Mucosa of stomach (tissue), 1 donor: ENCODE data around the gene RAI14.

Experiments used
- H3K27me3 ChIP-seq: one replicate; pipeline ENCODE4 v1.7.0; 2013; ENCODE audit warnings: mild to moderate bottlenecking, low read length; ENCODE audit not compliant: control insufficient read depth, insufficient read depth
- H3K36me3 ChIP-seq: one replicate; pipeline ENCODE4 v1.7.0; 2013; ENCODE audit warnings: low read length; ENCODE audit not compliant: control insufficient read depth, insufficient read depth
- H3K4me1 ChIP-seq: one replicate; pipeline ENCODE4 v1.7.0; 2013; ENCODE audit warnings: mild to moderate bottlenecking, low read length; ENCODE audit not compliant: control insufficient read depth, insufficient read depth
- H3K4me3 ChIP-seq: one replicate; pipeline ENCODE4 v1.7.0; 2013; ENCODE audit warnings: low read length
- H3K9ac ChIP-seq: one replicate; pipeline ENCODE4 v1.7.0; 2013; ENCODE audit warnings: mild to moderate bottlenecking, low read length, moderate library complexity
- H3K9me3 ChIP-seq: one replicate; pipeline ENCODE4 v1.7.0; 2013; ENCODE audit warnings: mild to moderate bottlenecking, low read length, moderate library complexity; ENCODE audit not compliant: control insufficient read depth
- donor health status: Pancreatic carcinoma.

Gene RAI14

DNA sequence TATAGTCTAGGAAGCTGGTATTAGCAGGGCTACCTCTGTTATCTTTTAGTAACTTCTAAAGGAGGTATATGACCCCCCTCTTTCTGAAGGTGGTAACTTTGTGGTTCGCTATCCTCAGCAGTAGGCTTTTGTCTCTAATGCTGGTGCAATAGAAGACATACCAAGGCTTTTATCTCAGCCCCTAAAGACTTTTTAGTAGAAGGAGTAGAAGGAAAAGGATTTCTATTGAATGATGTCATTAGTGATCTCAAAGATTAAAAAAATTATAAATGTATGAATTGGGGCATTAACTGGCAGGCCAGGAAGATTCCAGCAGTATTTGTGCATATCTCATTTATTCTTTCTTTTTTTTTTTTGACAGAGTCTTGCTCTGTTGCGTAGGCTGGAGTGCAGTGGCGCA, 78.2 kb downstream of the RAI14 start:
- Histone ChIP-seq H3K9me3 (no peaks in the 10 kb centered on the region), H3K36me3 (no peaks in the 10 kb centered on the region), H3K4me3 (no peak overlapping the region), H3K27me3 (no peaks in the 10 kb centered on the region), H3K4me1 (peaks cover 8% of the 10 kb centered on the region), H3K9ac (no peak overlapping the region)

DNA sequence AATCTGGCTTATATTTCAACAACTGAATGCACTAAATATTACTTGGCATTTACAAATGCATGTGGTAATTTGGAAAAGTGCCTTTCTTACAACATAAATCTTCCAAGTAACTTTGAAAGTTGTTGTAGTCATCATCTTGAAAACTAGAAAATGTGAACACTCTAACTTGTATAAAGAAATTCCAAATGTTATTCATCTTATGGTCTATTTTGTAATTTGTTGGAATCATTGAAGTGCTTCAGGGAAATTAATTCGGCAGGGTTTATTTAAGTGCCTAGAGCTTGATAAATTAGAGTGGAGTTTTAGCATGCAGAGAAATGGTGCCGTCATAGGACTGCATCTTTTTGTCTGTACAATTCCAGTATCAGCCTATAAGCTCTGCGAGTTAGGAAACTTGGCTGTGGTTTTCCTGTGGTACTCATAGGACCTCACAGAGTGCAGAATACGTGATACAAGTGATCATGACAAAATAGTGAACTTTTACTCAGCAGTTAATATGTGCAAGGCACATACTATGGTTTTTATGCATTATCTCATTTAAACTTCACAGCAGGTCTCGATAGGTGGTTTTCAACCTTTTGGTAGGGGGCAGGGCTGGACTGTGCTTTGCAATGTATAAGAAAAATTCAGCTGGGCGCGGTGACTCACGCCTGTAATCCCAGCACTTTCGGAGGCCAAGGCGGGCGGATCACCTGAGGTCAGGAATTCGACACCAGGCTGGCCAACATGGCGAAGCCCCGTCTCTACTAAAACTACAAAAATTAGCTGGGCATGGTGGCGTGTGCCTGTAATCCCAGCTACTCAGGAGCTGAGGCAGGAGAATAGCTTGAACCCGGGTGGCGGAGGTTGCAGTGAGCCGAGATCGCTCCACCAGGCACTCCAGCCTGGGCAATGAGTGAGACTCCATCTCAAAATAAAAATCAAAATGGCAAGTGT, 79.6 kb downstream of the RAI14 start:
- Histone ChIP-seq H3K27me3 (no peaks in the 10 kb centered on the region), H3K4me3 (no peak overlapping the region), H3K9me3 (no peaks in the 10 kb centered on the region), H3K4me1 (peaks cover 8% of the 10 kb centered on the region), H3K9ac (no peak overlapping the region), H3K36me3 (no peaks in the 10 kb centered on the region)

DNA sequence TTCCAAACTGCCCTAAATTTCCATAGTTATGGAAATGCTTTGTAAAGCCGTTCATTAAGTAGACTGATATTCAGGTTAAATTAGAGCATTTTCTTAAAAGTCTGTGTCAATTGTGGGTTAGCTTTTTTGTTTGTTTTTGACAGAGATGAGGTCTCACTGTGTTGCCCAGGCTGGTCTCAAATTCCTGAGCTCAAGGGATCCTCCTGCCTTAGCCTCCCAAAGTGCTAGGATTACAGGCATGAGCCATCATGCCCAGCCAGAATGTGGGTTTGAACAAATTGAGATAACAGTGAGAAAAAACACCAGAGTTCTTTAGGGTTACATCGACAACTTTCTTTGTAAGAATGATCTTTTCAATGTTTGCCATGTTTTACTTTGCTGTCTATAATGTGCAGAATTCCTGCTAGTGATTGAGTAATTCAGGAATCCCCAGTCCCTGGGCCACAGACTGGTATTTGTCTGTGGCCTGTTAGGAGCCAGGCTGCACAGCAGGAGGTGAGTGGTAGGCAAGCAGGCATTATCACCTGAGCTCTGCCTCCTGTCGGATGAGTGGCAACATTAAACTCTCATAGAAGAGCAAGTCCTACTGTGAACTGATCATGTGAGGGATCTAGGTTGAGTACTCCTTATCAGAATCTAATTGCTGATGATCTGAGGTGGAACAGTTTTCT, 80.5 kb downstream of the RAI14 start:
- no peak overlapping the region for H3K4me3 ChIP-seq
- H3K9me3 ChIP-seq: no peaks in the 10 kb centered on the region
- peaks cover 5% of the 10 kb centered on the region for H3K4me1 ChIP-seq
- no peaks in the 10 kb centered on the region for H3K36me3 ChIP-seq
- no peaks in the 10 kb centered on the region for H3K27me3 ChIP-seq
- H3K9ac ChIP-seq: no peak overlapping the region

DNA sequence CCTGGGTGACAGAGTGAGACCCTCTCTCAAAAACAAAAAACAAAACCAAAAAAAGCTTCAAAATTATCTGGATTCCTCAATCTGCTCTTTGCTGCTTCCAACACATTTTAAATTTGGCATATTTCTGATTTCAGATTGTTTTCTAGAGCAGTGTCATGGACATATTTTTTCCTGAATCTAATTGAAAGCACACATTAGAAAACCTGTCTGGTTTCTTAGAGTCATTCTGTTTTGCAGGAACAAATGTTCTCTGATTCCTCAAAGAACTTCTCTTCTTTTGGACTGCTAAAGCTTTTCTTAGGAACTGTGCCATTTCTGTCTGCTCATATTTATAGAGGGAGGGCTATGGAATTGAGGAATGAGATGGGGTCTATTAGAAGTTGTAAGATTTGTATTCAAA, 81.6 kb downstream of the RAI14 start:
- Histone ChIP-seq H3K36me3 (no peaks in the 10 kb centered on the region), H3K4me3 (no peak overlapping the region), H3K27me3 (no peaks in the 10 kb centered on the region), H3K4me1 (no peaks in the 10 kb centered on the region), H3K9ac (no peak overlapping the region), H3K9me3 (no peaks in the 10 kb centered on the region)

DNA sequence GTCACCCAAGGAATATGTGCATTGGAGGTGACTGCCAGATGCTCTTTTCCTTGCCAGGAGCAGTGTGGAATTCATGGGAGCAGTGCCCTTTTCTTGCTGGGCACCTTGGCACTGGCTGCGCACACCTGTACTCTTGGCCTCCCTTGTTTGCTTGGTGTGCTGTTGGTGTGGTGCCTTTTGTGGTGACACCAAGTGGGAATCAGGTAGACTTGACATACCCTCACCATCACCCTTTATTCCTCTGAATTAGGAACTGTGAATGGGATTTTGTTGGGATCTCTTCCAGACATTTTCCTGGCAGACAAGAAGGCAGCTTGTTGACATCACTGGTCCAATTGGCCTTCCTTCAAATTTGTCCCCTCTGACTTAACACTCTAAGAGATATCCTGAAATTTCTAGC, 82.3 kb downstream of the RAI14 start:
- Histone ChIP-seq H3K27me3 (no peaks in the 10 kb centered on the region), H3K9me3 (no peaks in the 10 kb centered on the region), H3K36me3 (no peaks in the 10 kb centered on the region), H3K9ac (no peak overlapping the region), H3K4me3 (no peak overlapping the region), H3K4me1 (no peaks in the 10 kb centered on the region)

DNA sequence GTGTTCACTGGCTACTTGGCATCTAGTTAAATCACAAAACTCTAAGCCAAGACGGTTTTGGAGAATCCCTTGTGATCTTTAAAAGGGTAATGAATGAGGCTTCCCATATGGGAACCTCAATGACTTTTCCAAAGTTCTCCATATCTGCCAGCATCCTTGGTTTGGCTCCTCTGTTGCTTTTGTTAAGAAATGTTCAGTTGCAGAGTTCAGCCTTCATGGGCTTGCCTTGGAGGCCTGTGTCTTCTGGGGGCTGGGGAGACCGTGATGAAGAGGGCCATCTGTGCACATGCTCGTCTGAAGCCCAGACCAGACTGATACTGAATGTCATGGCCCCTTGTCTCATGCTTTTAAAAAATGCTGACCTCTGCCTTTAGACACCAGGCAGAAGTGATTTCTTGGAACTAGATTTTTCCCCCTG, 84.3 kb downstream of the RAI14 start:
- Histone ChIP-seq H3K4me1 (no peaks in the 10 kb centered on the region), H3K9me3 (no peaks in the 10 kb centered on the region), H3K9ac (no peak overlapping the region), H3K4me3 (no peak overlapping the region), H3K36me3 (no peaks in the 10 kb centered on the region), H3K27me3 (no peaks in the 10 kb centered on the region)

DNA sequence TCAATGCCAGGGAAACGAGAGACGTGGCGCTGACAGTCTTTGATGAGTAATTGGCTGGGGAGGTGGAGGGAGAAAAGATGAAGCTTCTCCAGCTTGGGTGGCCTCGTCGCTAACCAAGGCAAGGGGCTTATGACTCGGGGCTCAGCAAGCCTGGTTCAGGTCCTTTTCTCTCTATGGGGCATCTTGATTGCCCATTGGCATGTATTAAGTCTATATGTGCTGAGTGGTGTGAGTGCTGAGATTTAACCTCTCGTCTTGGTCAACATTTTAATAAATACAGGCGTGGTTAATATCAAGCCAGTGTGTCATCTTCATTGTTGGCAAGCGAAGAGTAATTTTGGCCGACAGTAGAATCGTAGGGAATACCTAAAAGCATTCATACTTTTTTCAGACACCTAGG, 85.9 kb downstream of the RAI14 start:
- H3K9ac ChIP-seq: no peak overlapping the region
- H3K36me3 ChIP-seq: no peaks in the 10 kb centered on the region
- no peak overlapping the region for H3K4me3 ChIP-seq

DNA sequence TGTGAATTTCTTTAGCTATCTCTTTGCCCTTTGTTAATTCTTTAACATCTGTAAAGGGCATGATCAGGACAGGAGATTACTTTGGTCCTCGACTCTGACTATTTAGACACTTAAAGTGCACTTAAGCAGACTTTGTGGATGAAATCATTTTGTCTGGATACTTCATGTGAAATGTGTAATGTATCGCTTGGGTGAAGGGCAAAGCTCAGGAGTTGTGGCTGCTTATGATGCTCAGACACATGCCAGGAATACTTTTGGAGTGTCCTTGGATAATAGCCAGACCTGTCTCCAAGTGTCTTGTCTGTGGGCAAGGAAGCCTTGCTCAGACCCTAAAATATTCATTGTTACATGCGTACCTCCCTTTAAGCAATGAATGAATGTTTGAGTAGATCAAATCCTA, 87.8 kb downstream of the RAI14 start:
- Histone ChIP-seq H3K36me3 (no peaks in the 10 kb centered on the region), H3K9ac (no peak overlapping the region)

More for the DNA sequence above, 85.9 kb downstream of the RAI14 start:
- H3K4me1 ChIP-seq: no peaks in the 10 kb centered on the region
- H3K27me3 ChIP-seq: no peaks in the 10 kb centered on the region
- no peaks in the 10 kb centered on the region for H3K9me3 ChIP-seq

DNA sequence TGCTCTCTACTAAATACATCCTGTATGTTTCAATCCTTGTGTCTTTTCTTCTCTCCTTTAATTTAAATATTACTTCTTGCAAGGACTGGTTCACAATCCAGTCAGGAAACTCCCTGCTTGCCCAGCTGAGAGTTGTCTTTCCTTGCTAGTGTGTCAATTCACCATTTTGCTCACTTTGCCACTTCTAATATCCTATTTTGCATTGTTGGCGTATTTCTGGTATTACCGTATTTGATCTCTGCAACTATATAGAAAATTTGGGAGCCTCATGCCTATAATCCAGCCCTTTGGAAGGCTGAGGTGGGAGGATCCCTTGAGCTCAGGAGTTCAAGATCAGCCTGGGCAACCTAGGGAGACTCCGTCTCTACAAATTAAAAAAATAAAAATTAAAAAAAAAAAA, 92.3 kb downstream of the RAI14 start:
- Histone ChIP-seq H3K9ac (no peak overlapping the region), H3K4me3 (no peak overlapping the region), H3K4me1 (no peaks in the 10 kb centered on the region), H3K36me3 (no peaks in the 10 kb centered on the region), H3K9me3 (no peaks in the 10 kb centered on the region), H3K27me3 (no peaks in the 10 kb centered on the region)

More for the DNA sequence above, 87.8 kb downstream of the RAI14 start:
- H3K9me3 ChIP-seq: no peaks in the 10 kb centered on the region
- no peaks in the 10 kb centered on the region for H3K27me3 ChIP-seq
- no peaks in the 10 kb centered on the region for H3K4me1 ChIP-seq
- no peak overlapping the region for H3K4me3 ChIP-seq

DNA sequence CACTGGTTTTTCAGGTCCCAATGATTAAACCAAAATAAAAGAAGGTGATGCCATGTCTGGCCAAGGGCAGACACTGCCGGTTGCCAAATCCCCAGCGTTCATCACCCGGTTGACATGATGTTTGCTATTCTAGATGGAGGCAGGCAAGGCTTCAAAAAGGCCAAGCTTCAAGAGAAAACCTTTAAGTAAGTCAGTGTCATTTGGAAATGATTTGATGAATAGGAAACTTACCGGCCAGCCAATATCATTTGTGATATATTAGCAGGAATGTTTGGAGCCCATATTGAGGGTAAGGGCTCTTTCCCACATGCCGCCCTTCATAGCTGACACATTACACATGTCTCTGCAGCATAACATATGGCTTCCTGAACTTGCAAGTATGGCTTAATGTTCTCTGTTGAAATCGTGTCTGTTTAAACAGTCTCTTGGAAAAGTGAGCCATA, 93.3 kb downstream of the RAI14 start:
- Histone ChIP-seq H3K4me3 (no peak overlapping the region), H3K36me3 (no peaks in the 10 kb centered on the region), H3K9ac (no peak overlapping the region), H3K4me1 (no peaks in the 10 kb centered on the region), H3K27me3 (no peaks in the 10 kb centered on the region), H3K9me3 (no peaks in the 10 kb centered on the region)

DNA sequence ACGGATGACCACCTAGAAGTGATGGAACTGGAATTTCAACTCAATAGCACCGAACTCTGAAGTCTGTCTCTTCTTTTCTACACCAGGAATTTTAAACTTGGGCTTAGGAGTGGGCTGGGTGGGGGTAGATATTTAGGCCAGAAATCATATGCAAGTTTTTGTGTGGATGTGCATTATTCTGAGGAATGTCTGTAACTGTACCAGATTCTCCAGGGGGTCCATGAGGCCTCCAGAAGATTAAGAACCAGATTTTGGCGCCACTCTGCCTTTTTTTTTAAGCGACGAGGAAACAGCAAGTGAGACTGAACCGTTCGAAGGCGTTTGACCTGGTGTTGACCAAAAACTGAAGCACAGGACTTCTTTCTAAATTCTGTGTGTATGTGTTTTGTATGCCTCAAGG, 94.1 kb downstream of the RAI14 start:
- H3K9me3 ChIP-seq: no peaks in the 10 kb centered on the region
- no peaks in the 10 kb centered on the region for H3K4me1 ChIP-seq
- H3K27me3 ChIP-seq: no peaks in the 10 kb centered on the region
- no peak overlapping the region for H3K4me3 ChIP-seq
- H3K9ac ChIP-seq: no peak overlapping the region
- no peaks in the 10 kb centered on the region for H3K36me3 ChIP-seq
